HepG2 (cell line): ENCODE results near the gene RECQL5. TPM values are rescaled to one million over a fixed set of nuclear protein-coding genes. Genes with fewer than 3 reads are reported as not detected.

Experiments used
- ATAC-seq: fragments of 200-7000 bp; cut with Tn5 transposase; 3 replicates; pipeline ENCODE4 v1.9.1; 2020; ENCODE audit warnings: mild to moderate bottlenecking, moderate library complexity
- BruUV-seq: library from RNA; stranded (reverse); fragments of 400-500 nt; replicated peaks from 2 replicates; lab custom pipeline; 2021; lab: Mats Ljungman, UMichigan
- CTCF ChIA-PET: fragments of 300-600 bp; formaldehyde crosslinking; extraction: SDS; loops from one replicate; lab custom pipeline; 2021; ENCODE audit warnings: low total read pairs, inconsistent platforms, low intra/inter-chr PET ratio; lab: Yijun Ruan, JAX
- POLR2A ChIA-PET: fragments of 350-600 bp; sonication (Branson Sonifier 250); formaldehyde crosslinking; loops from one replicate; lab custom pipeline; 2020; ENCODE audit warnings: antibody characterized with exemption, inconsistent platforms; lab: Yijun Ruan, JAX
- DNase-seq: peaks from one replicate; pipeline ENCODE4 v3.0.0-alpha.2; 2015; ENCODE audit warnings: low spot score
- FAIRE-seq: peaks from 3 replicates; lab custom pipeline; 2011; peaks lifted over from hg19 to GRCh38; lab: Jason Lieb, UNC
- H2AFZ ChIP-seq: one replicate; pipeline ENCODE4 v1.6.1; 2011; ENCODE audit warnings: low read length, inconsistent platforms
- H3K27ac ChIP-seq: fragments of 300-600 bp; 3 replicates; pipeline ENCODE4 v1.8.0; 2011; ENCODE audit warnings: mixed run types, mild to moderate bottlenecking, mixed read lengths, low read length, inconsistent platforms; ENCODE audit not compliant: insufficient read depth; ENCODE audit errors: extremely low read length
- H3K27me3 ChIP-seq, 2 experiments: fragments of 200-600 bp in 1 of 2; 2 replicates in 1 of 2; 3 replicates in 1 of 2; pipeline versions ENCODE4 v1.6.0 to v1.8.0; 2011; ENCODE audit warnings: low read length in 2 of 2, mild to moderate bottlenecking in 2 of 2, moderate library complexity in 2 of 2, inconsistent platforms in 1 of 2; ENCODE audit not compliant: insufficient read depth in 2 of 2, control insufficient read depth in 1 of 2
- H3K36me3 ChIP-seq, 2 experiments: fragments of 200-600 bp in 1 of 2; replicated peaks in 1 of 2; 2 replicates in 1 of 2; 3 replicates in 1 of 2; pipeline versions ENCODE4 v1.5.1 to v1.8.0; 2011; ENCODE audit warnings: low read length in 2 of 2, inconsistent platforms in 1 of 2; ENCODE audit not compliant: insufficient read depth in 2 of 2, control insufficient read depth in 1 of 2
- H3K4me1 ChIP-seq: 2 replicates; pipeline ENCODE4 v1.5.1; 2012; ENCODE audit warnings: low read length, inconsistent platforms; ENCODE audit not compliant: insufficient read depth
- H3K4me2 ChIP-seq: 2 replicates; pipeline ENCODE4 v1.6.0; 2011; ENCODE audit warnings: low read depth, low read length, inconsistent platforms
- H3K4me3 ChIP-seq, 3 experiments: fragments of 200-600 bp in 1 of 3; sonication (generic), shearing (Covaris generic) in 1 of 3; replicated peaks in 1 of 3; 2 replicates each; pipeline ENCODE4 v1.5.1; 2011 to 2016; ENCODE audit warnings: low read length in 3 of 3, inconsistent platforms in 2 of 3, low read depth in 2 of 3, mild to moderate bottlenecking in 2 of 3, control low read depth in 1 of 3, mixed read lengths in 1 of 3; ENCODE audit not compliant: insufficient read depth in 1 of 3
- H3K79me2 ChIP-seq: one replicate; pipeline ENCODE4 v1.6.1; 2011; ENCODE audit warnings: low read length, inconsistent platforms; ENCODE audit not compliant: insufficient read depth
- H3K9ac ChIP-seq: 2 replicates; pipeline ENCODE4 v1.6.0; 2011; ENCODE audit warnings: mild to moderate bottlenecking, low read depth, low read length, inconsistent platforms; ENCODE audit not compliant: insufficient read depth
- H3K9me3 ChIP-seq: 2 replicates; pipeline ENCODE4 v1.5.1; 2012; ENCODE audit warnings: mild to moderate bottlenecking, low read length
- H4K20me1 ChIP-seq: 2 replicates; pipeline ENCODE4 v1.6.0; 2011; ENCODE audit warnings: inconsistent platforms, mild to moderate bottlenecking, low read length, moderate library complexity; ENCODE audit not compliant: insufficient read depth
- CREM ChIP-seq, 2 experiments: sonication (generic) in 1 of 2; formaldehyde crosslinking in 1 of 2; IDR thresholded peaks; 2 replicates each; pipeline versions ENCODE4 v1.4.0 to v1.6.1; 2016 to 2020; ENCODE audit warnings: antibody characterized with exemption in 1 of 2, mild to moderate bottlenecking in 1 of 2, missing genetic modification reagents in 1 of 2
- EHMT2 ChIP-seq: fragments of 200-600 bp; sonication (generic); IDR thresholded peaks from 2 replicates; pipeline ENCODE4 v1.7.0; 2017; ENCODE audit warnings: antibody characterized with exemption, low read depth, low read length, borderline replicate concordance
- IKZF4 ChIP-seq: sonication (generic); formaldehyde crosslinking; IDR thresholded peaks from 2 replicates; pipeline ENCODE4 v1.5.1; 2020; ENCODE audit warnings: borderline replicate concordance, mild to moderate bottlenecking, low read depth, missing genetic modification reagents; ENCODE audit errors: not compliant biosample characterization
- NCOA1 ChIP-seq: sonication (generic); formaldehyde crosslinking; IDR thresholded peaks from 2 replicates; pipeline ENCODE4 v1.9.0; 2021; ENCODE audit warnings: missing genetic modification reagents
- PAF1 ChIP-seq: IDR thresholded peaks from 2 replicates; pipeline ENCODE4 v1.6.1; 2016; ENCODE audit warnings: missing genetic modification reagents, missing compliant biosample characterization
- SNAI1 ChIP-seq: sonication (generic); formaldehyde crosslinking; IDR thresholded peaks from 2 replicates; pipeline ENCODE4 v1.5.0; 2020; ENCODE audit warnings: mild to moderate bottlenecking, missing genetic modification reagents, borderline replicate concordance
- ZC3H4 ChIP-seq: sonication (generic); formaldehyde crosslinking; IDR thresholded peaks from 2 replicates; pipeline ENCODE4 v1.4.0; 2020; ENCODE audit warnings: missing genetic modification reagents, borderline replicate concordance
- ZMYM2 ChIP-seq: sonication (generic); formaldehyde crosslinking; IDR thresholded peaks from 2 replicates; pipeline ENCODE4 v1.8.0; 2022; ENCODE audit warnings: mild to moderate bottlenecking, missing genetic modification reagents
- ZNF160 ChIP-seq: sonication (generic); formaldehyde crosslinking; IDR thresholded peaks from 2 replicates; pipeline ENCODE4 v1.8.0; 2022; ENCODE audit warnings: mild to moderate bottlenecking, inconsistent platforms, missing genetic modification reagents
- ZNF350 ChIP-seq: sonication (generic); formaldehyde crosslinking; IDR thresholded peaks from 2 replicates; pipeline ENCODE4 v1.4.0; 2020; ENCODE audit warnings: mild to moderate bottlenecking, low read depth, missing genetic modification reagents, borderline replicate concordance
- ZNF788 ChIP-seq: sonication (generic); formaldehyde crosslinking; IDR thresholded peaks from 2 replicates; pipeline ENCODE4 v1.5.0; 2020; ENCODE audit warnings: mild to moderate bottlenecking, missing genetic modification reagents, borderline replicate concordance
- ZNF790 ChIP-seq: sonication (generic); formaldehyde crosslinking; IDR thresholded peaks from 2 replicates; pipeline ENCODE4 v1.8.0; 2022; ENCODE audit warnings: missing genetic modification reagents, mild to moderate bottlenecking, borderline replicate concordance
- ZNF891 ChIP-seq: sonication (generic); formaldehyde crosslinking; IDR thresholded peaks from 2 replicates; pipeline ENCODE4 v1.5.0; 2020; ENCODE audit warnings: mild to moderate bottlenecking, missing genetic modification reagents
- WGBS: methylation state at CpG from one replicate; pipeline ENCODE4 v1.1.6; 2017; ENCODE audit warnings: low lambda C conversion rate; 5-methylcytosine and 5-hydroxymethylcytosine counted together
- in situ Hi-C: cut with HindIII; loops from 2 replicates; pipeline ENCODE4 v1.10.0; 2017; ENCODE audit warnings: low pct_unique_long_range_greater_than_20kb; ENCODE audit not compliant: extremely low pct_ligation_motif_present
- intact Hi-C: fragments of 100-400 bp; cut with micrococcal nuclease; formaldehyde crosslinking; loops from one replicate; pipeline ENCODE4 v1.10.0; 2022; ENCODE audit not compliant: unreplicated experiment
- polyA plus RNA-seq, 8 experiments: library from polyadenylated mRNA; depleted of rRNA in 3 of 8; stranded (reverse) in 7 of 8; unstranded in 1 of 8; fragments of >200 nt; fragmentation: Illumina TruSeq in 4 of 8; extraction: Trizol in 4 of 8; gene quantifications; 2 replicates each; pipeline versions ENCODE4 v1.2.1 to v1.2.3, GENCODE V29; 2011 to 2016; ENCODE audit warnings: low read depth in 4 of 8, missing spikeins in 1 of 8, mixed read lengths in 1 of 8; ENCODE audit not compliant: insufficient read depth in 1 of 8
- total RNA-seq, 5 experiments: library from RNA; depleted of rRNA; stranded (reverse); fragments of >200 nt; fragmentation: Illumina TruSeq; extraction: Trizol; gene quantifications; 2 replicates each; pipeline ENCODE4 v1.2.3, GENCODE V29; 2016; ENCODE audit warnings: low read depth in 1 of 5

The RECQL5 gene
- total and polyA plus RNA-seq, 2 of the 13 experiments (the other 11 are each of a cell fraction or from before 2014, with no cell fraction given): 27.7 to 32.0 TPM

DNA sequence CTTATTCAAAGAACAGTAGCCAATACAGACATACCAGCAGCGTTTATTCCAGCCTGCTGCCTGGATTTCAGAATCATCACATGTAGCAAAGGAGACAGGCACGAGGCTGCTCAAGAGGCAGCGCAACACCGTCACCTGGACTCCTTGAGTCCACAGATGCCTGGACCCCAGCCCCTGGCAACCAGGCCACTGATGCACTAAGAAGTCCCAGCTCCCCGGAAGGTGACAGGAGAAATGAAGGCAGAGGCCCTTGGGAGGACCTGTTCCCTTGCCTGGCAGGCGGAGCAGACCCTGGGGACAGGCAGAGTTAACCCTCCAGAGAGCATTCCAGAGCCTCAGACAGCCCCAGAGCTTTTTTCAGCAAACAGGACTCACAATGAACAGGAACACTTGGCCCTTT is 17.3 kb downstream of the RECQL5 start:
- no peaks in the 10 kb centered on the region for H4K20me1 ChIP-seq
- TF ChIP-seq ZNF788 (CRISPR knock-in tag): no peak
- no peak for TF ChIP-seq PAF1 (CRISPR knock-in tag)
- no peak for TF ChIP-seq ZMYM2 (CRISPR knock-in tag)
- FAIRE-seq: no peak
- no peaks in the 10 kb centered on the region for H3K9me3 ChIP-seq
- no peak overlapping the region for H3K9ac ChIP-seq
- ChIA-PET POLR2A (no interaction called here), CTCF (interaction anchor here (1.1 kb wide), 1 partner anchor 16 kb away, joined by 3 read pairs; the partner anchor contains the start of gene SMIM5)
- in situ Hi-C loops: no loop called here
- H3K36me3 ChIP-seq: peaks cover 16 to 38% of the 10 kb centered on the region in 2 experiments
- no peak overlapping the region for H3K4me2 ChIP-seq
- 100% methylated on average over 5 of the region's 6 CpGs for WGBS
- no peak overlapping the region for H3K27ac ChIP-seq
- no TSS peak for BruUV-seq
- H3K27me3 ChIP-seq: no peaks in the 10 kb centered on the region
- peaks cover 6% of the 10 kb centered on the region for H3K79me2 ChIP-seq
- intact Hi-C loops: no loop called here
- no peak overlapping the region for H2AFZ ChIP-seq
- DNase-seq: no peak
- H3K4me3 ChIP-seq: no peak overlapping the region
- ATAC-seq: no peak
- peaks cover 29% of the 10 kb centered on the region for H3K4me1 ChIP-seq

DNA sequence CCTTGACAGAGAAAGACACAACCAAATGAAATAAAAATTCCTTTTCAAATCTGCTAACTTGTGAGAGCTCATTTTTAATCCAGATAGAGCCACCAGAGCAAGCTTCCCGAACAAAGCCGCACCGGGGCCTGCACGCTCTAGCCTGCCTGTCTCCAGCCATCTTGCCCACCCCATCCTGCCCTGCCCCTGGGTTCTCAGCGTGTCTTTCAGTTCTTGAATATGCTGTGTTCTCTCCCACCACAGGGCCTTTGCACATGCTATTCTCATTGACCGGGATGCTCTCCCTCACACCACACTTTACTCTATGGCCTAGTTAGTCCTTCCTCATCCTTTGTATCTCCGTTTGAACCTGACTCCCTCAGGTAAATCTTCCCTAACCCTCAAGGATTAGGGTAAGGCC is 19.0 kb downstream of the RECQL5 start:
- Histone ChIP-seq H3K9ac (0 out of 2 replicates have a peak overlapping the region, but pooled peaks have one; percentile 80), H3K79me2 (peaks cover 6% of the 10 kb centered on the region), H3K9me3 (no peaks in the 10 kb centered on the region), H3K36me3 (peaks cover 20 to 36% of the 10 kb centered on the region in 2 experiments), H4K20me1 (no peaks in the 10 kb centered on the region), H3K4me3 (no peak overlapping the region), H2AFZ (no peak overlapping the region), H3K27me3 (no peaks in the 10 kb centered on the region), H3K4me1 (peaks cover 25% of the 10 kb centered on the region), H3K27ac (no peak overlapping the region), H3K4me2 (no peak overlapping the region)
- ATAC-seq: no peak
- CTCF ChIA-PET: no interaction called here
- DNase-seq: no peak
- intact Hi-C loops (no loop called here), in situ Hi-C loops (no loop called here)
- BruUV-seq: no TSS peak
- 98% methylated on average over 7 of the region's 7 CpGs for WGBS
- POLR2A ChIA-PET: no interaction called here
- no peak for FAIRE-seq
- TF ChIP-seq CREM (IDR thresholded peaks at IDR 0.05): no peak
- no peak for TF ChIP-seq CREM (CRISPR knock-in tag; IDR thresholded peaks at IDR 0.05)
- TF ChIP-seq EHMT2: no peak
- TF ChIP-seq ZNF891 (CRISPR knock-in tag): no peak
- TF ChIP-seq ZC3H4: no peak
- TF ChIP-seq ZNF350 (CRISPR knock-in tag): no peak
- TF ChIP-seq ZNF790 (CRISPR knock-in tag): no peak
- TF ChIP-seq ZNF160 (CRISPR knock-in tag): no peak
- TF ChIP-seq SNAI1 (CRISPR knock-in tag): no peak
- no peak for TF ChIP-seq NCOA1 (CRISPR knock-in tag)
- TF ChIP-seq IKZF4: no peak
